Sigmoid colon (tissue), 4 donors: Measurements from ENCODE around the gene XYLT1.

Experiments used
- POLR2A ChIP-seq, 2 donors: fragments of 450-650 bp; IDR thresholded peaks; one replicate each; pipeline ENCODE4 v1.6.1; 2016; ENCODE audit warnings: antibody characterized with exemption in 2 of 2, mild to moderate bottlenecking in 2 of 2, moderate library complexity in 2 of 2
- POLR2AphosphoS5 ChIP-seq, 4 donors: sonication (generic); formaldehyde crosslinking; IDR thresholded peaks; one replicate each; pipeline ENCODE4 v1.6.1; 2017; ENCODE audit warnings: antibody characterized with exemption in 4 of 4
- TF ChIP-seq, protein P1 (sequence below), 4 experiments: fragments of 450-650 bp in 3 of 4; fragments of 200-600 bp in 1 of 4; IDR thresholded peaks; one replicate each; pipeline ENCODE4 v1.5.1; 2016 to 2019; ENCODE audit warnings: antibody characterized with exemption in 4 of 4, mild to moderate bottlenecking in 3 of 4, moderate library complexity in 2 of 4

DNA sequence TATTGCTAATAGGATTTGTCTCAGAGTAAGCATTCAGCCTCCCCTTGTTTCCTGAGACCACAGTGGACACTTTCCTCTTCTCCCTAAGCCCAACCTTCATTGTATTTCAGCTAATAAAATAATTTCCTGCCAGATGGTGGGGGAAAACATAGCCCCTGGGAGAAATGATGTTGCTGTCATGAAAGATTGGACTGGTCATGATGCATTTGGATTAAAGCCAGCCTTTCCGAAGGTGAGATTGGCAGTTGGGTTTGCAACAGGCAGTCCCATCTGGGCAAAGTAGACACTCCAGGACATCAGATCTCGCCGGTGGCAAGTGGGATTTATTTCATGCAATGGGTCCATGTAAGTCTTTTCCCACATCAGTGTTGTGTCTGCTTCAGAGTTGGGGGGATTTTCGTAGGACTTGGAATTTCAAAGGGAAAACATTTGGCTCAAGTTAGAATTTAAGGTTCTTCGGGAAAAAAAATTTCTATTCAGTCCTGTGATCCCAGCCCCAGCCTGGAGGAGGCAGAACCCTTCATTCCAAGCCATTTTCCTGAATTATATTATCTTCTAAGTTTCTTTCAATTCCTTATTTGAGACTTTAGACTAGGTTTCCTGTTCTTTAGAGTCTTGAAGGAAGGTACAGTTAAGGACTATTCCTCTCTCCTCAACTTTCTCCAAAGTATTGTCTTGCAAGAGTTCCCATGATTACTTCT is 391.7 kb downstream of the XYLT1 start:
- TF ChIP-seq POLR2A (IDR thresholded peaks at IDR 0.05) (no peak), POLR2AphosphoS5 (IDR thresholded peaks at IDR 0.05) (no peak)
- TF ChIP-seq, protein P1, sequence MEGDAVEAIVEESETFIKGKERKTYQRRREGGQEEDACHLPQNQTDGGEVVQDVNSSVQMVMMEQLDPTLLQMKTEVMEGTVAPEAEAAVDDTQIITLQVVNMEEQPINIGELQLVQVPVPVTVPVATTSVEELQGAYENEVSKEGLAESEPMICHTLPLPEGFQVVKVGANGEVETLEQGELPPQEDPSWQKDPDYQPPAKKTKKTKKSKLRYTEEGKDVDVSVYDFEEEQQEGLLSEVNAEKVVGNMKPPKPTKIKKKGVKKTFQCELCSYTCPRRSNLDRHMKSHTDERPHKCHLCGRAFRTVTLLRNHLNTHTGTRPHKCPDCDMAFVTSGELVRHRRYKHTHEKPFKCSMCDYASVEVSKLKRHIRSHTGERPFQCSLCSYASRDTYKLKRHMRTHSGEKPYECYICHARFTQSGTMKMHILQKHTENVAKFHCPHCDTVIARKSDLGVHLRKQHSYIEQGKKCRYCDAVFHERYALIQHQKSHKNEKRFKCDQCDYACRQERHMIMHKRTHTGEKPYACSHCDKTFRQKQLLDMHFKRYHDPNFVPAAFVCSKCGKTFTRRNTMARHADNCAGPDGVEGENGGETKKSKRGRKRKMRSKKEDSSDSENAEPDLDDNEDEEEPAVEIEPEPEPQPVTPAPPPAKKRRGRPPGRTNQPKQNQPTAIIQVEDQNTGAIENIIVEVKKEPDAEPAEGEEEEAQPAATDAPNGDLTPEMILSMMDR (IDR thresholded peaks at IDR 0.05): no peak
